H1 (cell line): ENCODE results near the gene IFT43. TPM values are rescaled to one million over a fixed set of nuclear protein-coding genes. Genes with fewer than 3 reads are reported as not detected.
A peak's percentile ranks its signal among the peaks of the same experiment; 100 is the strongest.

Experiments
- CTCF ChIA-PET: fragments of 300-600 bp; sonication (Branson Sonifier 250); formaldehyde crosslinking; loops from one replicate; lab custom pipeline; 2021; ENCODE audit not compliant: partially characterized antibody; lab: Charles Lee
- POLR2A ChIA-PET: fragments of 300-600 bp; sonication (Branson Sonifier 250); formaldehyde crosslinking; loops from one replicate; lab custom pipeline; 2021; ENCODE audit warnings: inconsistent platforms; ENCODE audit not compliant: partially characterized antibody; lab: Charles Lee
- DNase-seq, 2 experiments: peaks; one replicate each; pipeline versions ENCODE4 v3.0.0 to v3.0.0-alpha.2; 2010 to 2022; ENCODE audit warnings: low spot score in 2 of 2, low read depth in 1 of 2, mixed read lengths in 1 of 2
- FAIRE-seq: peaks from 2 replicates; lab custom pipeline; 2011; peaks lifted over from hg19 to GRCh38; lab: Jason Lieb, UNC
- H2AFZ ChIP-seq: 2 replicates; pipeline ENCODE4 v1.8.1; 2012; ENCODE audit warnings: low read length, inconsistent platforms
- H2AK5ac ChIP-seq: 2 replicates; pipeline ENCODE4 v1.6.1; 2013; ENCODE audit warnings: low read depth, low read length
- H2BK120ac ChIP-seq: replicated peaks from 2 replicates; pipeline ENCODE3; 2013; ENCODE audit warnings: low read depth, low read length, inconsistent platforms
- H2BK12ac ChIP-seq: 2 replicates; pipeline ENCODE4 v1.6.1; 2013; ENCODE audit warnings: low read depth, low read length
- H2BK15ac ChIP-seq: 2 replicates; pipeline ENCODE4 v1.6.1; 2013; ENCODE audit warnings: low read length
- H2BK20ac ChIP-seq: 2 replicates; pipeline ENCODE4 v1.6.1; 2013; ENCODE audit warnings: low read length
- H2BK5ac ChIP-seq: 2 replicates; pipeline ENCODE4 v1.6.1; 2013; ENCODE audit warnings: low read depth, low read length
- H3K14ac ChIP-seq: 2 replicates; pipeline ENCODE4 v1.6.1; 2013; ENCODE audit warnings: inconsistent platforms; ENCODE audit not compliant: insufficient read length
- H3K18ac ChIP-seq: 2 replicates; pipeline ENCODE4 v1.6.1; 2013; ENCODE audit warnings: low read length; ENCODE audit errors: extremely low read depth
- H3K23ac ChIP-seq: 2 replicates; pipeline ENCODE4 v1.6.1; 2013; ENCODE audit warnings: inconsistent platforms; ENCODE audit not compliant: insufficient read length
- H3K23me2 ChIP-seq: 2 replicates; pipeline ENCODE4 v1.6.1; 2013; ENCODE audit warnings: low read depth, low read length
- H3K27ac ChIP-seq: 2 replicates; pipeline ENCODE4 v1.6.1; 2011; ENCODE audit warnings: low read depth, low read length, inconsistent platforms
- H3K27me3 ChIP-seq, 4 experiments: replicated peaks in 1 of 4; 1 replicate in 1 of 4; 2 replicates in 3 of 4; pipeline versions ENCODE4 v1.6.1 to v1.8.1; 2011 to 2013; ENCODE audit warnings: low read length in 3 of 4, mild to moderate bottlenecking in 3 of 4, inconsistent platforms in 2 of 4, mixed read lengths in 2 of 4, moderate library complexity in 1 of 4; ENCODE audit not compliant: control insufficient read depth in 3 of 4, insufficient read depth in 3 of 4; ENCODE audit errors: extremely low read depth in 1 of 4
- H3K36me3 ChIP-seq, 4 experiments: 2 replicates each; pipeline versions ENCODE4 v1.6.1 to v1.8.1; 2011 to 2013; ENCODE audit warnings: mild to moderate bottlenecking in 4 of 4, low read length in 3 of 4, moderate library complexity in 2 of 4, control low read depth in 1 of 4, inconsistent platforms in 1 of 4; ENCODE audit not compliant: insufficient read depth in 4 of 4, control insufficient read depth in 2 of 4
- H3K4ac ChIP-seq: replicated peaks from 2 replicates; pipeline ENCODE3; 2013; ENCODE audit warnings: low read length, low read depth, mixed read lengths, inconsistent platforms; ENCODE audit not compliant: insufficient read length
- H3K4me1 ChIP-seq, 4 experiments: replicated peaks in 1 of 4; 1 replicate in 1 of 4; 2 replicates in 3 of 4; pipeline versions ENCODE4 v1.6.1 to v1.8.1; 2011 to 2013; ENCODE audit warnings: low read length in 3 of 4, inconsistent platforms in 2 of 4, mixed read lengths in 1 of 4; ENCODE audit not compliant: insufficient read depth in 4 of 4, control insufficient read depth in 3 of 4
- H3K4me2 ChIP-seq, 2 experiments: 2 replicates each; pipeline versions ENCODE4 v1.6.1 to v1.8.1; 2011 to 2013; ENCODE audit warnings: low read depth in 2 of 2, low read length in 2 of 2, control low read depth in 1 of 2, inconsistent platforms in 1 of 2, mild to moderate bottlenecking in 1 of 2; ENCODE audit not compliant: insufficient read depth in 1 of 2
- H3K4me3 ChIP-seq, 4 experiments: fragments of 200-600, 300-600 bp in 1 of 4; sonication (generic), shearing (Covaris generic), sonication (Bioruptor Twin) in 1 of 4; 2 replicates each; pipeline versions ENCODE4 v1.5.1 to v1.8.1; 2011 to 2016; ENCODE audit warnings: low read length in 4 of 4, low read depth in 3 of 4, control low read depth in 2 of 4, inconsistent platforms in 2 of 4, mild to moderate bottlenecking in 2 of 4, mixed read lengths in 1 of 4, moderate library complexity in 1 of 4; ENCODE audit not compliant: insufficient read depth in 2 of 4; ENCODE audit errors: extremely low read depth in 1 of 4
- H3K56ac ChIP-seq: replicated peaks from 2 replicates; pipeline ENCODE3; 2013; ENCODE audit warnings: low read depth, mild to moderate bottlenecking, mixed read lengths, low read length, inconsistent platforms; ENCODE audit not compliant: insufficient read length
- H3K79me1 ChIP-seq: 2 replicates; pipeline ENCODE4 v1.6.1; 2013; ENCODE audit warnings: low read depth, low read length, control low read depth
- H3K79me2 ChIP-seq, 2 experiments: 2 replicates each; pipeline versions ENCODE4 v1.6.1 to v1.8.1; 2012 to 2013; ENCODE audit warnings: low read length in 2 of 2, mild to moderate bottlenecking in 2 of 2, inconsistent platforms in 1 of 2; ENCODE audit not compliant: insufficient read depth in 2 of 2, control insufficient read depth in 1 of 2
- H3K9ac ChIP-seq, 4 experiments: replicated peaks in 1 of 4; 1 replicate in 1 of 4; 2 replicates in 3 of 4; pipeline versions ENCODE4 v1.6.1 to v1.8.1; 2011 to 2013; ENCODE audit warnings: low read depth in 3 of 4, low read length in 3 of 4, control low read depth in 2 of 4, mild to moderate bottlenecking in 2 of 4, moderate library complexity in 2 of 4, inconsistent platforms in 1 of 4; ENCODE audit errors: extremely low read depth in 1 of 4
- H3K9me3 ChIP-seq, 2 experiments: 2 replicates each; pipeline versions ENCODE4 v1.6.1 to v1.8.1; 2012 to 2013; ENCODE audit warnings: mild to moderate bottlenecking in 2 of 2, moderate library complexity in 2 of 2, control low read depth in 1 of 2, inconsistent platforms in 1 of 2, low read depth in 1 of 2, low read length in 1 of 2, mixed read lengths in 1 of 2; ENCODE audit not compliant: insufficient read depth in 2 of 2
- H4K20me1 ChIP-seq, 2 experiments: replicated peaks in 1 of 2; 2 replicates each; pipeline versions ENCODE3 to v1.8.1; 2011 to 2013; ENCODE audit warnings: inconsistent platforms in 2 of 2, low read length in 2 of 2, mild to moderate bottlenecking in 1 of 2; ENCODE audit not compliant: insufficient read depth in 2 of 2, control insufficient read depth in 1 of 2
- H4K5ac ChIP-seq: 2 replicates; pipeline ENCODE4 v1.6.1; 2013; ENCODE audit warnings: low read length, low read depth, mixed read lengths, inconsistent platforms; ENCODE audit not compliant: insufficient read length
- H4K8ac ChIP-seq: 2 replicates; pipeline ENCODE4 v1.8.0; 2013; ENCODE audit warnings: mild to moderate bottlenecking, moderate library complexity, low read length, inconsistent platforms; ENCODE audit not compliant: insufficient read depth; ENCODE audit errors: extremely low read depth
- H4K91ac ChIP-seq: replicated peaks from 2 replicates; pipeline ENCODE3; 2013; ENCODE audit warnings: low read length, mixed read lengths, inconsistent platforms; ENCODE audit not compliant: insufficient read length
- POLR2A ChIP-seq, 2 experiments: IDR thresholded peaks; 1 replicate in 1 of 2; 2 replicates in 1 of 2; pipeline ENCODE4 v1.6.1; 2011; ENCODE audit warnings: low read depth in 2 of 2, low read length in 2 of 2, mild to moderate bottlenecking in 2 of 2; ENCODE audit errors: control extremely low read depth in 1 of 2
- TEAD4 ChIP-seq: IDR thresholded peaks from 2 replicates; pipeline ENCODE4 v1.6.1; 2012; ENCODE audit warnings: low read depth, low read length, inconsistent platforms, mixed read lengths
- WGBS, 2 experiments: shearing (Covaris generic) in 1 of 2; methylation state at CpG; one replicate each; pipeline versions ENCODE4 v1.1.6 to v1.1.7; 2013 to 2015; ENCODE audit warnings: low lambda C conversion rate in 2 of 2, mixed read lengths in 2 of 2, inconsistent platforms in 1 of 2, low coverage in 1 of 2, missing lambda C conversion rate in 1 of 2; ENCODE audit not compliant: insufficient replicate concordance in 2 of 2, insufficient coverage in 1 of 2, insufficient read length in 1 of 2; ENCODE audit errors: extremely low coverage in 1 of 2, missing lambda C conversion rate in 1 of 2; 5-methylcytosine and 5-hydroxymethylcytosine counted together
- polyA plus RNA-seq, 7 experiments: library from polyadenylated mRNA; depleted of rRNA in 3 of 7; stranded (reverse) in 5 of 7; unstranded in 2 of 7; fragments of >200 nt in 5 of 7; fragments of 200-250 nt in 2 of 7; gene quantifications; 1 replicate in 5 of 7; 2 replicates in 1 of 7; 4 replicates in 1 of 7; pipeline versions ENCODE4 v1.2.1 to v1.2.3, GENCODE V29; 2011 to 2013; ENCODE audit warnings: missing spikeins in 2 of 7, mixed read lengths in 2 of 7
- total RNA-seq: library from RNA; stranded (reverse); fragmentation: NEBNext Ultra II Directional; extraction: Animal tissue kit (Norgen Biotek cat#: 25700); gene quantifications from 2 replicates; pipeline ENCODE4 v1.2.1, GENCODE V29; 2021

IFT43 gene
- total and polyA plus RNA-seq, 2 of the 8 experiments (the other 6 are each of a cell fraction or from before 2014, with no cell fraction given) = 17.0 to 20.8 TPM

GRCh38 chr14:76123426-76124225 is 138.1 kb downstream of the IFT43 start:
- no peak overlapping the region; a peak in 1 of 4 replicates for H3K4me2 ChIP-seq
- H3K79me1 ChIP-seq = no peaks in the 10 kb centered on the region
- POLR2A ChIA-PET = interaction anchor here (0.6 to 1.7 kb wide), 4 partner anchors 8 to 74 kb away, joined by 3 to 9 read pairs (median 4); no protein-coding TSS in a partner anchor
- peak; percentile 19 for FAIRE-seq
- H3K79me2 ChIP-seq = no peaks in the 10 kb centered on the region
- no peak overlapping the region for H3K4me3 ChIP-seq
- CTCF ChIA-PET = interaction anchor here (0.7 to 1.7 kb wide), 5 partner anchors 8 to 522 kb away, joined by 3 to 4 read pairs (median 4); no protein-coding TSS in a partner anchor
- H4K20me1 ChIP-seq = no peaks in the 10 kb centered on the region
- peaks cover 0 to 6% (median 2%) of the 10 kb centered on the region in 4 experiments; a peak in 2 of 7 replicates for H3K4me1 ChIP-seq
- H3K9me3 ChIP-seq = no peaks in the 10 kb centered on the region
- DNase-seq = no peak
- H2BK12ac ChIP-seq = peak overlapping the region; percentile 22
- no peaks in the 10 kb centered on the region for H3K27me3 ChIP-seq
- H4K5ac ChIP-seq = no peak overlapping the region
- peak overlapping the region; percentile 68 for H2AFZ ChIP-seq
- no peaks in the 10 kb centered on the region for H3K23me2 ChIP-seq
- TF ChIP-seq POLR2A (IDR thresholded peaks at IDR 0.05; ENCODE audit: control extremely low read depth in 1 of 2, low read depth in 2 of 2, low read length in 2 of 2) (no peak), TEAD4 (0 out of 2 replicates have a peak, but pooled peaks have one; percentile 25)
- no peak overlapping the region for H2AK5ac ChIP-seq
- no peak overlapping the region for H3K18ac ChIP-seq
- H3K56ac ChIP-seq = no peak overlapping the region
- H3K36me3 ChIP-seq = no peaks in the 10 kb centered on the region
- no peak overlapping the region for H3K4ac ChIP-seq
- H3K23ac ChIP-seq = no peak overlapping the region
- H2BK120ac ChIP-seq = no peak overlapping the region
- H2BK15ac ChIP-seq = no peak overlapping the region
- no peak overlapping the region for H3K14ac ChIP-seq
- peak overlapping the region; percentile 84; the same call in 1 of the 2 replicates for H2BK20ac ChIP-seq
- H3K27ac ChIP-seq = no peak overlapping the region
- H4K8ac ChIP-seq = no peak overlapping the region; the same call in 1 of the 2 replicates
- H4K91ac ChIP-seq = peak overlapping the region; percentile 47
- WGBS, 2 experiments = 79% methylated on average over 10 of the region's 10 CpGs; no CpG with 5 or more reads in 1 of the 2 experiments
- no peak overlapping the region for H3K9ac ChIP-seq
- H2BK5ac ChIP-seq = no peak overlapping the region
